ENCODE data around the gene C2CD4D. TPM values are rescaled to one million over a fixed set of nuclear protein-coding genes. Genes with fewer than 3 reads are reported as not detected.
"Not testable (repeated sequence)": the region's sequence is repeated elsewhere in the genome, so short reads cannot be mapped to it uniquely, and the experiment has no call there.

C2CD4D gene
- total RNA-seq, 1 experiment from 2014 or later, result 0.23 TPM

- no peak for DNase-seq
- BruUV-seq (replicated peaks), result no TSS peak
- Mint-ChIP-seq H3K9me3 (ENCODE audit: unreplicated experiment) (no peaks in the 10 kb centered on the region), H3K27ac (ENCODE audit: unreplicated experiment) (no peak overlapping the region), H3K36me3 (ENCODE audit: insufficient read depth, unreplicated experiment) (no peaks in the 10 kb centered on the region), H3K27me3 (ENCODE audit: insufficient read depth, unreplicated experiment) (no peaks in the 10 kb centered on the region), H3K4me1 (ENCODE audit: low read depth, unreplicated experiment) (no peaks in the 10 kb centered on the region), H3K4me3 (ENCODE audit: unreplicated experiment) (no peak overlapping the region)
- ChIA-PET CTCF (interaction anchor here (0.7 to 1.3 kb wide), 3 partner anchors 21 to 51 kb away, joined by 3 to 5 read pairs (median 3); partner anchors contain the start of gene THEM4), POLR2A (no interaction called here)
- TF ChIP-seq CTCF (IDR thresholded peaks at IDR 0.05; ENCODE audit: insufficient read depth in 1 of 2, low read depth in 1 of 2, low read length in 1 of 2, severe bottlenecking in 1 of 2, unreplicated experiment in 1 of 2), result no peak
- Histone ChIP-seq H3K27me3 (replicated peaks; ENCODE audit: control insufficient read depth, insufficient read depth, low read length) (no peaks in the 10 kb centered on the region), H3K36me3 (ENCODE audit: control insufficient read depth, insufficient read depth, low read length) (no peaks in the 10 kb centered on the region), H3K4me1 (no peaks in the 10 kb centered on the region), H3K4me3 (ENCODE audit: low read depth, low read length) (no peak overlapping the region), H3K9me3 (no peaks in the 10 kb centered on the region)
- intact Hi-C loops (cut with micrococcal nuclease; ENCODE audit: unreplicated experiment), result no loop called here
Observed at GRCh38 chr1:151858030-151858746, 18.6 kb upstream of the C2CD4D start.

- no peaks in the 10 kb centered on the region for H3K27me3 Mint-ChIP-seq (ENCODE audit: insufficient read depth, unreplicated experiment)
- Histone ChIP-seq H3K4me1 (no peaks in the 10 kb centered on the region), H3K4me3 (ENCODE audit: low read depth, low read length) (no peak overlapping the region), H3K27me3 (replicated peaks; ENCODE audit: control insufficient read depth, insufficient read depth, low read length) (no peaks in the 10 kb centered on the region), H3K9me3 (no peaks in the 10 kb centered on the region), H3K36me3 (ENCODE audit: control insufficient read depth, insufficient read depth, low read length) (no peaks in the 10 kb centered on the region)
- no peak for DNase-seq
- no peaks in the 10 kb centered on the region for H3K9me3 Mint-ChIP-seq (ENCODE audit: unreplicated experiment)
- intact Hi-C loops (cut with micrococcal nuclease; ENCODE audit: unreplicated experiment), result no loop called here
- TF ChIP-seq CTCF (IDR thresholded peaks at IDR 0.05; ENCODE audit: insufficient read depth in 1 of 2, low read depth in 1 of 2, low read length in 1 of 2, severe bottlenecking in 1 of 2, unreplicated experiment in 1 of 2), result no peak
- no TSS peak for BruUV-seq (replicated peaks)
- H3K36me3 Mint-ChIP-seq (ENCODE audit: insufficient read depth, unreplicated experiment), result no peaks in the 10 kb centered on the region
- H3K4me3 Mint-ChIP-seq (ENCODE audit: unreplicated experiment), result no peak overlapping the region
- H3K27ac Mint-ChIP-seq (ENCODE audit: unreplicated experiment), result no peak overlapping the region
- CTCF ChIA-PET, result no interaction called here
- no peaks in the 10 kb centered on the region for H3K4me1 Mint-ChIP-seq (ENCODE audit: low read depth, unreplicated experiment)
- POLR2A ChIA-PET, result interaction anchor here (0.7 kb wide), 1 partner anchor 22 kb away, joined by 4 read pairs; no protein-coding TSS in a partner anchor
Observed at GRCh38 chr1:151855933-151856332, 16.3 kb upstream of the C2CD4D start.

GRCh38 chr1:151855516-151855915 lies 15.9 kb upstream of the C2CD4D start:
- H3K36me3 ChIP-seq (ENCODE audit: control insufficient read depth, insufficient read depth, low read length); CTCF ChIA-PET; H3K9me3 ChIP-seq; H3K9me3 Mint-ChIP-seq (ENCODE audit: unreplicated experiment); H3K27me3 Mint-ChIP-seq (ENCODE audit: insufficient read depth, unreplicated experiment); H3K27ac Mint-ChIP-seq (ENCODE audit: unreplicated experiment); BruUV-seq (replicated peaks); H3K4me3 ChIP-seq (ENCODE audit: low read depth, low read length); DNase-seq; H3K4me3 Mint-ChIP-seq (ENCODE audit: unreplicated experiment); POLR2A ChIA-PET; H3K36me3 Mint-ChIP-seq (ENCODE audit: insufficient read depth, unreplicated experiment); intact Hi-C loops (cut with micrococcal nuclease; ENCODE audit: unreplicated experiment); H3K4me1 Mint-ChIP-seq (ENCODE audit: low read depth, unreplicated experiment); H3K27me3 ChIP-seq (replicated peaks; ENCODE audit: control insufficient read depth, insufficient read depth, low read length); H3K4me1 ChIP-seq: not testable (repeated sequence)
